GM23338 (cell line): ENCODE data around the gene EML1. TPM values are rescaled to one million over a fixed set of nuclear protein-coding genes. Genes with fewer than 3 reads are reported as not detected.

Source experiments
- ATAC-seq: fragments of 200-7000 bp; cut with Tn5 transposase; 3 replicates; pipeline ENCODE4 v1.9.1; 2020
- DNase-seq: peaks from one replicate; pipeline ENCODE4 v3.0.0-alpha.2; 2015; ENCODE audit warnings: low spot score
- H2AFZ ChIP-seq: fragments of 200-600 bp; sonication (generic); 2 replicates; pipeline ENCODE4 v1.8.0; 2016; ENCODE audit warnings: antibody characterized with exemption, mild to moderate bottlenecking, moderate library complexity
- H3F3A ChIP-seq: fragments of 200-600 bp; sonication (generic); replicated peaks from 2 replicates; pipeline ENCODE4 v1.8.0; 2017; ENCODE audit warnings: antibody characterized with exemption, mixed run types, low read depth
- H3K27ac ChIP-seq: fragments of 200-600 bp; sonication (generic); 2 replicates; pipeline ENCODE4 v1.6.1; 2016; ENCODE audit warnings: low read depth
- H3K27me3 ChIP-seq: fragments of 200-600 bp; sonication (generic); 2 replicates; pipeline ENCODE4 v1.8.0; 2016; ENCODE audit warnings: mild to moderate bottlenecking, mixed run types, moderate library complexity; ENCODE audit not compliant: insufficient read depth
- H3K36me3 ChIP-seq: fragments of 200-600 bp; sonication (generic); 2 replicates; pipeline ENCODE4 v1.8.0; 2016; ENCODE audit warnings: mild to moderate bottlenecking; ENCODE audit not compliant: insufficient read depth
- H3K4me1 ChIP-seq: fragments of 200-600 bp; sonication (generic); 2 replicates; pipeline ENCODE4 v1.8.0; 2016; ENCODE audit warnings: mild to moderate bottlenecking, moderate library complexity; ENCODE audit not compliant: insufficient read depth
- H3K4me2 ChIP-seq: fragments of 200-600 bp; sonication (generic); 2 replicates; pipeline ENCODE4 v1.7.1; 2017; ENCODE audit warnings: mixed run types
- H3K4me3 ChIP-seq: fragments of 200-600 bp; sonication (generic); 2 replicates; pipeline ENCODE4 v1.6.1; 2016; ENCODE audit warnings: mixed run types
- H3K79me2 ChIP-seq: fragments of 200-600 bp; sonication (generic); replicated peaks from 2 replicates; pipeline ENCODE4 v1.8.0; 2017; ENCODE audit warnings: mild to moderate bottlenecking; ENCODE audit not compliant: insufficient read depth
- H3K9me2 ChIP-seq: fragments of 200-600 bp; sonication (generic); 2 replicates; pipeline ENCODE4 v1.8.0; 2017; ENCODE audit not compliant: insufficient read depth
- H4K20me1 ChIP-seq: fragments of 200-600 bp; sonication (generic); replicated peaks from 2 replicates; pipeline ENCODE4 v1.8.0; 2017; ENCODE audit warnings: mild to moderate bottlenecking; ENCODE audit not compliant: insufficient read depth
- H3K27ac Mint-ChIP-seq: 2 replicates; pipeline ENCODE4 v1.8.0; 2020; ENCODE audit warnings: inconsistent platforms, mild to moderate bottlenecking, moderate library complexity, mixed read lengths
- H3K27me3 Mint-ChIP-seq: 3 replicates; pipeline ENCODE4 v1.8.0; 2022; ENCODE audit warnings: low read depth, mild to moderate bottlenecking, moderate library complexity, mixed read lengths, inconsistent platforms; ENCODE audit not compliant: insufficient read depth, poor library complexity
- H3K36me3 Mint-ChIP-seq: 3 replicates; pipeline ENCODE4 v1.8.0; 2021; ENCODE audit warnings: low read depth, mild to moderate bottlenecking, inconsistent platforms, moderate library complexity, mixed read lengths
- H3K4me1 Mint-ChIP-seq: 3 replicates; pipeline ENCODE4 v1.8.0; 2020; ENCODE audit warnings: mild to moderate bottlenecking, inconsistent platforms, mixed read lengths
- H3K4me3 Mint-ChIP-seq: 3 replicates; pipeline ENCODE4 v1.8.0; 2021; ENCODE audit warnings: moderate library complexity, mild to moderate bottlenecking, inconsistent platforms, mixed read lengths
- H3K9me3 Mint-ChIP-seq: 3 replicates; pipeline ENCODE4 v1.8.0; 2020; ENCODE audit warnings: moderate library complexity, mild to moderate bottlenecking, inconsistent platforms, mixed read lengths
- CREB1 ChIP-seq: fragments of 250-450 bp; sonication (Bioruptor Pico); IDR thresholded peaks from 2 replicates; pipeline ENCODE4 v1.5.0; 2020; ENCODE audit warnings: low read depth, mild to moderate bottlenecking, moderate library complexity
- CTCF ChIP-seq, 2 experiments: fragments of 200-600 bp in 1 of 2; sonication (generic) in 1 of 2; conservative IDR thresholded peaks; 2 replicates each; pipeline versions ENCODE4 v1.5.1 to v1.6.1; 2016 to 2017; ENCODE audit warnings: antibody characterized with exemption in 2 of 2, low read depth in 2 of 2, mild to moderate bottlenecking in 2 of 2, moderate library complexity in 1 of 2
- EZH2 ChIP-seq: fragments of 200-600 bp; sonication (generic); IDR thresholded peaks from one replicate; pipeline ENCODE4 v1.8.0; 2017; ENCODE audit warnings: antibody characterized with exemption, mild to moderate bottlenecking, low read depth; ENCODE audit not compliant: unreplicated experiment
- EZH2phosphoT487 ChIP-seq: fragments of 200-600 bp; sonication (generic); IDR thresholded peaks from one replicate; pipeline ENCODE4 v1.8.1; 2018; ENCODE audit warnings: antibody characterized with exemption; ENCODE audit not compliant: unreplicated experiment
- JUNB ChIP-seq: IDR thresholded peaks from one replicate; pipeline ENCODE4 v1.6.1; 2016; ENCODE audit warnings: antibody characterized with exemption; ENCODE audit not compliant: unreplicated experiment
- NANOG ChIP-seq: IDR thresholded peaks from 2 replicates; pipeline ENCODE4 v1.6.1; 2016; ENCODE audit warnings: antibody characterized with exemption, borderline replicate concordance
- POLR2AphosphoS5 ChIP-seq: IDR thresholded peaks from 2 replicates; pipeline ENCODE4 v1.6.1; 2016; ENCODE audit warnings: antibody characterized with exemption, low read depth
- REST ChIP-seq: IDR thresholded peaks from one replicate; pipeline ENCODE4 v1.6.1; 2018; ENCODE audit warnings: antibody characterized with exemption; ENCODE audit not compliant: unreplicated experiment
- STAT1 ChIP-seq: IDR thresholded peaks from one replicate; pipeline ENCODE4 v1.6.1; 2016; ENCODE audit warnings: antibody characterized with exemption; ENCODE audit not compliant: unreplicated experiment
- ZNF114 ChIP-seq: fragments of 250-450 bp; sonication (Bioruptor Pico); IDR thresholded peaks from 2 replicates; pipeline ENCODE4 v1.5.0; 2020; ENCODE audit warnings: mild to moderate bottlenecking, moderate library complexity
- ZNF331 ChIP-seq: fragments of 250-450 bp; sonication (Bioruptor Pico); IDR thresholded peaks from 2 replicates; pipeline ENCODE4 v1.5.0; 2020; ENCODE audit warnings: low read depth, mild to moderate bottlenecking, moderate library complexity
- ZNF462 ChIP-seq: fragments of 250-450 bp; sonication (Bioruptor Pico); IDR thresholded peaks from 2 replicates; pipeline ENCODE4 v1.5.0; 2020; ENCODE audit warnings: mild to moderate bottlenecking, moderate library complexity
- polyA plus RNA-seq: library from polyadenylated mRNA; unstranded; fragments of >200 nt; fragmentation: Nextera tagmentation; extraction: Ambion mirVana; gene quantifications from 2 replicates; pipeline ENCODE4 v1.2.1, GENCODE V29; 2016
- total RNA-seq: library from RNA; depleted of rRNA; stranded (reverse); fragments of >200 nt; shearing (Covaris generic); gene quantifications from 2 replicates; pipeline ENCODE4 v1.2.3, GENCODE V29; 2014
- TF ChIP-seq, protein P1 (sequence below): IDR thresholded peaks from 2 replicates; pipeline ENCODE4 v1.6.1; 2016; ENCODE audit warnings: antibody characterized with exemption

Gene EML1
- total and polyA plus RNA-seq, 2 experiments from 2014 or later: 7.0 to 18.1 TPM

DNA sequence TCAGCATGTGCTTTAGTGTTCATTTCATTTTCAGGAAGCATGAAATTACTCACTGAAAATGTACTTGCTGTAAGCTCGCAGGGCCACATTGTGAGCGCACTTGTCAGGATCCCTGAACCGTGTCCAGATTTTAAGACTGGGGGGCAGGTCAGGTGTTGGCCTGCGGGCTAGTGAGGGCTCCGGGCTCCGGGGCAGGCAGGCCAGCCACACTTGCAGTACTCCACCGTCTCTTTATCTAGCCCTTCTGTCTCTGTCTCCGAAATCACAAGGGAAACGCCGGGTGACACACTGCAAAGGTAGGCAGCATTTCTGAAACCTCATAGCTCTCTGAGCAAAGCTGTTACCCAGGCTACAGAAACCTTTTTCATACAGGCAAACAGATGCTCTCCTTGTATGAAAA, 98.7 kb downstream of the EML1 start:
- Mint-ChIP-seq H3K36me3 (no peaks in the 10 kb centered on the region), H3K4me3 (no peak overlapping the region), H3K4me1 (peaks cover 53% of the 10 kb centered on the region), H3K9me3 (no peaks in the 10 kb centered on the region), H3K27me3 (peaks cover 4% of the 10 kb centered on the region), H3K27ac (no peak overlapping the region)
- Histone ChIP-seq H3K79me2 (no peaks in the 10 kb centered on the region), H3K9me2 (no peaks in the 10 kb centered on the region), H2AFZ (no peak overlapping the region), H3K27me3 (no peaks in the 10 kb centered on the region), H3K4me3 (no peak overlapping the region), H4K20me1 (no peaks in the 10 kb centered on the region), H3F3A (no peaks in the 10 kb centered on the region), H3K4me1 (peaks cover 42% of the 10 kb centered on the region), H3K4me2 (no peak overlapping the region), H3K27ac (no peak overlapping the region), H3K36me3 (no peaks in the 10 kb centered on the region)
- no peak for TF ChIP-seq POLR2AphosphoS5
- TF ChIP-seq ZNF114 (CRISPR knock-in tag): no peak
- no peak for TF ChIP-seq CREB1
- no peak for TF ChIP-seq ZNF462 (CRISPR knock-in tag)
- TF ChIP-seq NANOG: no peak
- TF ChIP-seq, protein P1, sequence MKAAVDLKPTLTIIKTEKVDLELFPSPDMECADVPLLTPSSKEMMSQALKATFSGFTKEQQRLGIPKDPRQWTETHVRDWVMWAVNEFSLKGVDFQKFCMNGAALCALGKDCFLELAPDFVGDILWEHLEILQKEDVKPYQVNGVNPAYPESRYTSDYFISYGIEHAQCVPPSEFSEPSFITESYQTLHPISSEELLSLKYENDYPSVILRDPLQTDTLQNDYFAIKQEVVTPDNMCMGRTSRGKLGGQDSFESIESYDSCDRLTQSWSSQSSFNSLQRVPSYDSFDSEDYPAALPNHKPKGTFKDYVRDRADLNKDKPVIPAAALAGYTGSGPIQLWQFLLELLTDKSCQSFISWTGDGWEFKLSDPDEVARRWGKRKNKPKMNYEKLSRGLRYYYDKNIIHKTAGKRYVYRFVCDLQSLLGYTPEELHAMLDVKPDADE: no peak
- TF ChIP-seq ZNF331 (CRISPR knock-in tag): no peak
- TF ChIP-seq CTCF (conservative IDR thresholded peaks at IDR 0.05; ENCODE audit: low read depth in 2 of 2): no peak
- no peak for TF ChIP-seq EZH2
- no peak for TF ChIP-seq JUNB
- no peak for TF ChIP-seq STAT1
- TF ChIP-seq EZH2phosphoT487: no peak
- TF ChIP-seq REST: no peak
- ATAC-seq (no peak), DNase-seq (no peak)
